K562 (cell line): ENCODE results near the gene NOC4L. TPM values are rescaled to one million over a fixed set of nuclear protein-coding genes. Genes with fewer than 3 reads are reported as not detected.

ENCODE experiments used
- BCOR ChIP-seq: fragments of 450-650 bp; IDR thresholded peaks from 2 replicates; pipeline ENCODE4 v1.6.1; 2016
- CBX1 ChIP-seq: sonication (generic); IDR thresholded peaks from 2 replicates; pipeline ENCODE4 v1.6.1; 2016; ENCODE audit warnings: antibody characterized with exemption, low read depth, mild to moderate bottlenecking
- E2F8 ChIP-seq: fragments of 450-650 bp; IDR thresholded peaks from 2 replicates; pipeline ENCODE4 v1.7.1; 2018; ENCODE audit warnings: mild to moderate bottlenecking, low read depth; ENCODE audit not compliant: partially characterized antibody
- EP300 ChIP-seq: IDR thresholded peaks from 2 replicates; pipeline ENCODE4 v1.6.1; 2012; ENCODE audit warnings: low read length, improper control_type of control experiment
- ETS1 ChIP-seq: conservative IDR thresholded peaks from 2 replicates; pipeline ENCODE4 v1.6.1; 2011; ENCODE audit warnings: low read depth, mild to moderate bottlenecking, low read length; ENCODE audit not compliant: control insufficient read depth
- GABPB2 ChIP-seq: fragments of 250-450 bp; sonication (Bioruptor Pico); conservative IDR thresholded peaks from 2 replicates; pipeline ENCODE4 v1.5.1; 2021; ENCODE audit warnings: mild to moderate bottlenecking
- HDGF ChIP-seq: fragments of 450-650 bp; IDR thresholded peaks from 2 replicates; pipeline ENCODE4 v1.6.1; 2016
- HMGXB4 ChIP-seq: sonication (generic); formaldehyde crosslinking; IDR thresholded peaks from 2 replicates; pipeline ENCODE4 v1.8.1; 2023; ENCODE audit warnings: mild to moderate bottlenecking, missing genetic modification reagents
- MAFF ChIP-seq: IDR thresholded peaks from 2 replicates; pipeline ENCODE4 v1.6.1; 2012; ENCODE audit warnings: low read length, improper control_type of control experiment
- MTA2 ChIP-seq: fragments of 450-650 bp; IDR thresholded peaks from 2 replicates; pipeline ENCODE4 v1.6.1; 2016; ENCODE audit warnings: low read depth
- PHB2 ChIP-seq: fragments of 450-650 bp; IDR thresholded peaks from 2 replicates; pipeline ENCODE4 v1.6.1; 2017; ENCODE audit warnings: low read depth
- POLR2AphosphoS5 ChIP-seq: IDR thresholded peaks from 2 replicates; pipeline ENCODE4 v1.6.1; 2011; ENCODE audit warnings: mild to moderate bottlenecking, low read depth, low read length, moderate library complexity; ENCODE audit not compliant: control insufficient read depth, insufficient read depth
- POLR2B ChIP-seq: fragments of 450-650 bp; IDR thresholded peaks from 2 replicates; pipeline ENCODE4 v1.6.1; 2018; ENCODE audit warnings: low read depth; ENCODE audit not compliant: partially characterized antibody
- POLR2G ChIP-seq: fragments of 200-400 bp; formaldehyde crosslinking; IDR thresholded peaks from 2 replicates; pipeline ENCODE4 v1.6.1; 2017; ENCODE audit warnings: low read depth, mild to moderate bottlenecking, antibody characterized with exemption, low read length, moderate library complexity
- PREB ChIP-seq: sonication (generic); formaldehyde crosslinking; IDR thresholded peaks from 2 replicates; pipeline ENCODE4 v1.8.1; 2023; ENCODE audit warnings: mild to moderate bottlenecking, missing genetic modification reagents
- RAD51 ChIP-seq: fragments of 450-650 bp; IDR thresholded peaks from 2 replicates; pipeline ENCODE4 v1.7.1; 2016; ENCODE audit warnings: low read depth, mild to moderate bottlenecking, borderline replicate concordance
- SAP30 ChIP-seq: fragments of 200-600 bp; sonication (generic); IDR thresholded peaks from 2 replicates; pipeline ENCODE4 v1.6.1; 2012; ENCODE audit warnings: borderline replicate concordance, low read depth, mild to moderate bottlenecking, moderate library complexity, low read length, control low read depth, inconsistent platforms; ENCODE audit not compliant: insufficient read depth, poor library complexity, severe bottlenecking
- SMARCE1 ChIP-seq: fragments of 450-650 bp; IDR thresholded peaks from 2 replicates; pipeline ENCODE4 v1.7.1; 2016; ENCODE audit warnings: mild to moderate bottlenecking
- SRSF9 ChIP-seq: fragments of 200-400 bp; formaldehyde crosslinking; IDR thresholded peaks from 2 replicates; pipeline ENCODE4 v1.6.1; 2017; ENCODE audit warnings: low read depth, low read length, borderline replicate concordance
- TCF3 ChIP-seq: sonication (generic); formaldehyde crosslinking; IDR thresholded peaks from 2 replicates; pipeline ENCODE4 v1.4.0; 2020; ENCODE audit warnings: mild to moderate bottlenecking, missing genetic modification reagents
- TGIF2 ChIP-seq: sonication (generic); formaldehyde crosslinking; IDR thresholded peaks from 2 replicates; pipeline ENCODE4 v1.8.1; 2022; ENCODE audit warnings: mild to moderate bottlenecking, missing genetic modification reagents, moderate library complexity
- ZNF197 ChIP-seq: fragments of 200-800 bp; sonication (Bioruptor generic); IDR thresholded peaks from 2 replicates; pipeline ENCODE4 v1.6.1; 2016; ENCODE audit warnings: low read depth, missing genetic modification characterization, missing compliant biosample characterization
- ZNF347 ChIP-seq: fragments of 450-650 bp; formaldehyde crosslinking; IDR thresholded peaks from 2 replicates; pipeline ENCODE4 v1.4.0; 2020; ENCODE audit warnings: low read depth, mild to moderate bottlenecking, moderate library complexity
- polyA plus RNA-seq, 8 experiments: library from polyadenylated mRNA; depleted of rRNA in 4 of 8; stranded (reverse) in 5 of 8; unstranded in 3 of 8; fragments of >200 nt; fragmentation: Nextera tagmentation in 2 of 8; fragmentation: Illumina TruSeq in 1 of 8; extraction: Ambion mirVana in 2 of 8; extraction: Trizol in 1 of 8; gene quantifications; 2 replicates each; pipeline versions ENCODE4 v1.2.1 to v1.2.3, GENCODE V29; 2011 to 2014; ENCODE audit warnings: inconsistent platforms in 1 of 8, missing spikeins in 1 of 8
- total RNA-seq, 7 experiments: library from RNA; depleted of rRNA in 6 of 7; stranded (reverse); fragments of >200 nt in 6 of 7; fragmentation: Illumina TruSeq in 2 of 7; extraction: Trizol in 2 of 7; gene quantifications; 2 replicates each; pipeline versions ENCODE4 v1.2.1 to v1.2.3, GENCODE V29; 2011 to 2021; ENCODE audit warnings: low replicate concordance in 1 of 7

Gene NOC4L
- total and polyA plus RNA-seq, 9 of the 15 experiments (the other 6 are each of a cell fraction or from before 2014, with no cell fraction given) = 1.3 to 77.0 (median 20.0) TPM

- TF ChIP-seq E2F8 (peak; percentile 96), TCF3 (peak; percentile 43; the same call in 1 of the 2 replicates), MTA2 (no peak), BCOR (no peak), POLR2G (peak; percentile 95), GABPB2 (CRISPR knock-in tag) (no peak), CBX1 (peak; percentile 29; the same call in 1 of the 2 replicates), ZNF197 (CRISPR knock-in tag) (no peak), HDGF (no peak), POLR2B (peak; percentile 24), SAP30 (peak; percentile 94), MAFF (no peak), EP300 (peak; percentile 52), POLR2AphosphoS5 (peak; percentile 78), PREB (no peak), ETS1 (peak; percentile 96), PHB2 (no peak), RAD51 (no peak), SRSF9 (no peak), SMARCE1 (no peak), HMGXB4 (CRISPR knock-in tag) (peak; percentile 91), TGIF2 (CRISPR knock-in tag) (peak; percentile 57; the same call in 1 of the 2 replicates), ZNF347 (CRISPR knock-in tag) (no peak)
Measured at GRCh38 chr12:132144115-132144809, at the start of gene NOC4L, which contains the start of gene DDX51 (continued).
